HG03558 (cell line): ENCODE data around the gene CACNA2D3.

Experiments used
- ATAC-seq: cut with Tn5 transposase; IDR thresholded peaks from one replicate; pipeline ENCODE4 v1.9.1; 2021; ENCODE audit warnings: moderate number of reproducible peaks; ENCODE audit not compliant: unreplicated experiment; ENCODE audit errors: extremely low read depth

CACNA2D3 gene

GRCh38 chr3:54801977-54802376 is 679.6 kb downstream of the CACNA2D3 start:
- no peak for ATAC-seq

DNA sequence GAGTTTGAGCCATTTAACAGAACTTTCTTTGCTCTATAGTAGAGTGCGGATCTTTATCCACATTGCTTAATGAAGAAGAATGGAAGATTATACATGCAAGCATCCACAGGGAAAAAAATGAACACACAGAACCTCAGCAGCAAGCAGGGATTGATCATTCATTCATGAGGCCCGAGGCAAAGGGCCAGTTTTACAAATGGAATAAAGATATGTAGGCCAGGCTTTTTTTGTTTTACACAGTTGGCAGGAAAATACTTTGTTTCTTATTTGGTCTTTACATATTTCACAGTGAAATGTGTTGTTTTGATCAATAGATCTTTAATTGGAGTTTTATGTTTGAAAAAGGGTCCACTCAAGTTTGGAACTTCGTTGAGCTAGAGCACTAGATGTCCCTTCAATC is 688.0 kb downstream of the CACNA2D3 start:
- no peak for ATAC-seq

DNA sequence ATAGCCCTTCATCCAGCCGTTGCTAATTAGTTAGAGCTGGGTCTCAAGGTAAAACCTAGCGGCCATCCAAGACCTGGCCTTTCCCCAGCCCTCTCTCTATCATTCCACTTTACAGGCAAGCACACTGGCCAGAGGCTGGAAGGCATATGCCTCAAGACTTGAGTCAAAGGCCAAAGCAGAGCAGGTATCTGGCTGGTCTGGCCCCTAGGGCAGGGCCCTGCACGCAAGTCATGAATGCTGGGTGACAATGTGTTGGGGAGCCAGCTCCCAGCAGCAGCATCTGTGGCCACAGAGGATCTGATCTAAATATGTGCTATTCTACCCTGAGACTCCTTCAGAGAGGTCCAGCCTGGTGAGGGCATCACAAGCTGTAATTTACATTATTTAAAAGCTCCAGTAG is 691.9 kb downstream of the CACNA2D3 start:
- ATAC-seq = no peak

DNA sequence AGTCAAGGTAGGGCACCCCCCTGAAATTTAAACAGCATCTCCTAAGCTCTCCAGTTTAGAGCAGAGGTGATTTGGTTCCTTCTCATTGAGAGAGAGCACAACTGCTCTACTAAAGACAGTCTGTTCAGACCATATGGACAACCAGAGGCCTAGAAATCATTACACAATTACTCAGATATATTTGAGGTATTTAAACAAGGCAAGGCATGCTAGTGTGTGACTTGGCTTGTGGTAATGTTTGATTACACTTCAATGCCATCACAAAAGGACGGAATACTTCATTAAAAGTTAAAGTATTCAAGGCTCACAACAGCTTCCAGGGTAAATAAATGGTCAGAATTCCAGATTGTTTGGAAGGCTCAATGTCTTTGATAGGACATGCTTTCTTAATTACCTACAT is 695.3 kb downstream of the CACNA2D3 start:
- no peak for ATAC-seq

- ATAC-seq = no peak
These were observed 696.1 kb downstream of the CACNA2D3 start for GRCh38 chr3:54818486-54818885.

DNA sequence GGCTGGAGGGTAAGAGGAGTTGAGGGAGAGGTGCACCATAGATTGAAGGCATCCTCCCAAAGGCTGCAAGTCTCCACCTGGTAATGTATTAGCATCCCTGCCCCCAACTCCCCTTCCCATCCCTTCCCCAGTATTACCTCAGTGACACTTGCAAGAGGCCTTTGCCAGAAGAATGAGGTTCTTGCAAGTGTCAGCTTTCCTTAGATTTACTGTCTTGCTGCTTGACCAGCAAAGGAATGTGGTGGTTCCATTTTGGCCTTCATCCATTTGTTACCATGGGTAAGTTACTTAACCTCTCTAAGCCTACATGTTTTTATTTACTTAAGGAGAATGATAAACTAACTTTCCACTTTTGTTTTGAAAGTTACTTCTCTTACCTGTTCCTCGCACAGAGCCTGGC is 696.6 kb downstream of the CACNA2D3 start:
- no peak for ATAC-seq

DNA sequence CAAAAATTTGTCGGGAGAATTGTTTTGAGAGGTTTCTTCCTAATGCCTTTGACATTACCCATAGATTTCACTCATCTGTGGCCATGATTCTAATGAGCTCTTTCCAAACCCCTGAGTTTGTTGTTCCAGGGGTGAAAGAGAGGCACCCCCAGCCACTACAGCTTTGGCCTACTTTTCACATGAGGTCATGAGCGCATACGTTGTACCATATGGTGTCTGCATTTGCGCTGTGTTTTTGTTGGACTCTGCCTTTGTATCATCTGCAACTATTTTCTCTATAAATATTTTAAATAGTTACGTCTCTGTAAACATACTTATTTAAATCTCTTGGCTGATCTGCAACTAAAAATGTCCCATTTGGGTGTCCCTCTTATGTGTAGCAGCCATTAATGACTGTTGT is 697.6 kb downstream of the CACNA2D3 start:
- no peak for ATAC-seq

GRCh38 chr3:54822206-54822605 is 699.9 kb downstream of the CACNA2D3 start:
- no peak for ATAC-seq

DNA sequence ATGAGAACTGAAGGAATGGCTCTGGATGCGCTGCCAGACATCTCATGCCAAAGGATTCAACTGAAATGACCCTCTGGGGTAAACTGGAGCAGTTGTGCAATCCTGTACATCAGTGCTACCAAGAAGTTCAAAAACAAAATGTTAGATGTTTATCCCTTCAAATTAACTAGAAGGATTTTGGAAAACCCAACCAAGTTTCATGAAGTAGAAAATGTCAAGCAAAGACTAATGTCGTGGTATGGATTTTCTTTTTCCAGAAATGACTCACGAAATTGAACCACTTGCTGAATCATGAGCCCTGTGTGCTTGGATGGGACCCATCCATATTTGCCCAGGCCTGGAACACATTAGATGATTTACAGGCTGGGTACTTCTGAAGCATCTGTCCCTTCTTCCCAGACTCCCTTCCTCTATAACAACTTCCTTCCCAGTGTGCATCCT is 703.9 kb downstream of the CACNA2D3 start:
- no peak for ATAC-seq

GRCh38 chr3:54827056-54827687 is 704.8 kb downstream of the CACNA2D3 start:
- no peak for ATAC-seq

DNA sequence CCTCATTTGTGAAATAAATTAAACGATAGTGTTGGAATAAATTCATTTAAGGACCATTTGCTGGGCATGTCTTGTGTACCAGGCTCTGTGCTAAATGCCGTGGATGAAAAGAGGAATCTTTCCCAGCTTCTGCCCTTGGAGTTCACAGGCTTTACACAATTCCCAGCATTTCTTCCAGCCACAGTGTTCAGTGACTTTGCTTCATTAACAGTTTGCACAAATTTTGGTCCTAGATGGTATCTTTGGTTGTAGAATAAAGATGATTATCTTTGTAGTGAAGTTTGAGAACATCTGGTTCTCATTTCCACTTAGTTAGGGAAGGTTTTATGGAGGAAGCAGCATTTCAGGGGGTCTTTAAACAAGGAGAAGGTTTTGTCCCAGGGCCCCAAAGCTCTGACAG is 705.4 kb downstream of the CACNA2D3 start:
- no peak for ATAC-seq

- no peak for ATAC-seq
These were observed 708.3 kb downstream of the CACNA2D3 start for GRCh38 chr3:54830658-54831057.

GRCh38 chr3:54831112-54831511 is 708.8 kb downstream of the CACNA2D3 start:
- no peak for ATAC-seq

DNA sequence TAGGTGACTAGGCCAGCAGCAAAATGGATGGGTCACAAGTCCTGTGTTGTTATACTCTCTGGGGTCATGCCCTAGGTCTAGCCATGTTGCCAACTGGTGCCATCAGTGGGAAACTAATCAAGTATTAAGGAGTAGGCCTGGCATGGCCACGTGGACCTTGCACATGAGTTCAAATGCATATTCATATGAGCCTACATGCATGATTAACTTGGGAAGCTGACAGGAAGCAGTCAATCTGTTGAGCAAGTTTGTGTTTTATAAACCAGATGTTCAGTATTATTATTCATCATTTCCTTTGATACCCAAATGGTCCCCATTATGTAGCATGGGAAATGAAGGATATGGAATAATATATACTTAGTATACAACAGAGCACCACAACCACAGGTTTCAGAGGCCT is 710.5 kb downstream of the CACNA2D3 start:
- no peak for ATAC-seq

GRCh38 chr3:54835701-54836100 is 713.3 kb downstream of the CACNA2D3 start:
- ATAC-seq = no peak

DNA sequence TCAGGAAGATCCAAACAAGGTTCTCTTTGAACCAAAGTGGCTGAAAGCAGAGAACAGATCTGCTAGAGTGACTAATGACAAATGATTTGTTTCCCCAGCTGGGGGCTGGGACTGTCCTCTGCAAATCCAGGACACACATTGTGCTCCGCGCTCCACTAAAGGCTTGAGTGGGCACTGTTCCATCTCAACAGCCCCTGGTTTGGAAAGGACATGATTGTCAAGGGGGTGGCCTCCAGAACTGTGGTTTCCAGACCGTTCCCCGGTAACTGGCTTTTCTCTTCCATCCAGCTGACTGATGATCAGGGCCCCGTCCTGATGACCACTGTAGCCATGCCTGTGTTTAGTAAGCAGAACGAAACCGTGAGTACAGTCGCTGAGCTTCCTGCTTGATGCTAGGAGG is 714.5 kb downstream of the CACNA2D3 start:
- ATAC-seq = no peak

DNA sequence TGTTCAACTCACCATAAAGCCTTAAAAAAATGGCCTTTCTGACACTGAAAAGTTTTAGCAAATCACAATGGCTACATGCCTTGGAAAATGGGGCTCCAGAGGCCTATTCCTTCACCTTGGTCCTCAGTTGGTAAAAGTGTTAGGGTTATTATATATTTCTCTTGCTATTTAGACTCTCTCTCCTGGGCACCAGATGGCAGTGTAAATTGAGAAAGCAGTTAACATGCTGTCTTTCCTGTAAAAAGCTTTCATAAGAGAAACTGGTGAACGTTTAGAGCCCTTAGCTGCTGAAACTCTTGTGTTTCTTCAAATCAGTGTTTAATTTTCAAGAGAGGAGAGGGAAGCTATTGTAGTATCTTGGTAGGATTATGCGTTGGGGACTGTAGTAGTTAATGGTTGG is 715.6 kb downstream of the CACNA2D3 start:
- ATAC-seq = no peak

- ATAC-seq = no peak
These were observed 719.1 kb downstream of the CACNA2D3 start for GRCh38 chr3:54841471-54841870.

- no peak for ATAC-seq
These were observed 721.0 kb downstream of the CACNA2D3 start for GRCh38 chr3:54843352-54843751.

GRCh38 chr3:54844211-54844610 is 721.9 kb downstream of the CACNA2D3 start:
- ATAC-seq = no peak

- no peak for ATAC-seq
These were observed 722.7 kb downstream of the CACNA2D3 start for GRCh38 chr3:54845011-54845410.

DNA sequence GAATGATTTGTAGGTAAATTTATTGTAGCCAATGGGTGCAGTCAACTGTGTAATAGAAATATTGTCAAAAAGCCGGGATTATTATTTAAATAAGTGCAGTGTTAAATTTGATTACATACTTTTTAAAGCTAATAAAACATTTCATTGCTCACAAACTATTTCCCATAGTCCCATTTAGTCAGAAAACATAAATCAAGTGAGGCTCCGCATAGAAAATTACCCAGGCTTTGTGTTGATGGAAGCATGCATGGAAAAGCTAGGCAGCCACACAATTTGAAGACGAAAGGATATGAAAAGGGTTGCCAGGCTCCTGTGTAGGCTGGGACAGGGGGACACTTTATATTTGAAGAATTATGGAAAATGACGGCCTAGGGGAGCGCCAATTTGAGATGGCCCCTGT is 723.2 kb downstream of the CACNA2D3 start:
- no peak for ATAC-seq

DNA sequence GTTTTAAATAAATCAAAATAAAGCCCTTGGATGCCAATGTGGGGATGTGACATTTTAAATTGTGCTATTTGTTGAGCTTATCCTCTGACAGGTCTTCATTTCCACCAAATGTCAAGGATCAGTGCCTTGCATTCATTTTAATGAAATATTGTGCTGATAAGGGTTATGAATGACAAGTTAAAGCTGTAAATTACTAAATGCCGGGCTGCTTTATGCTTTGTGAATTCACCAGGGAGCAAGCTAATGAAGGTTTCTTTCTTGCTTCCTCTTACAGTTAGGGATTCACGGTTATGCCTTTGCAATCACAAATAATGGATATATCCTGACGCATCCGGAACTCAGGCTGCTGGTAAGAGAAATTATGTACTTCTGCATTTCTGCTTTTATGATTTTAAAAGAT is 723.8 kb downstream of the CACNA2D3 start:
- ATAC-seq = no peak
